Neutrophil (primary cell): Measurements from ENCODE around the gene MAN2B2.

Experiments used
- H3K27ac ChIP-seq: fragments of 200-600 bp; sonication (generic); 2 replicates; pipeline ENCODE4 v1.5.1; 2016; ENCODE audit warnings: mild to moderate bottlenecking, moderate library complexity
- H3K27me3 ChIP-seq: fragments of 200-600 bp; sonication (generic); 2 replicates; pipeline ENCODE4 v1.6.0; 2016; ENCODE audit warnings: mild to moderate bottlenecking
- H3K36me3 ChIP-seq: fragments of 200-600 bp; sonication (generic); 2 replicates; pipeline ENCODE4 v1.5.1; 2017
- H3K4me1 ChIP-seq, 2 experiments: fragments of 200-600 bp in 1 of 2; sonication (generic) in 1 of 2; 1 replicate in 1 of 2; 2 replicates in 1 of 2; pipeline versions ENCODE4 v1.5.1 to v1.6.1; 2013 to 2016; ENCODE audit warnings: low read depth in 1 of 2, low read length in 1 of 2, mild to moderate bottlenecking in 1 of 2, moderate library complexity in 1 of 2; ENCODE audit not compliant: control insufficient read depth in 1 of 2, insufficient read depth in 1 of 2
- H3K4me3 ChIP-seq, 2 experiments: fragments of 200-600 bp in 1 of 2; sonication (generic) in 1 of 2; 1 replicate in 1 of 2; 2 replicates in 1 of 2; pipeline ENCODE4 v1.5.1; 2013 to 2016; ENCODE audit warnings: low read depth in 1 of 2, low read length in 1 of 2, mild to moderate bottlenecking in 1 of 2, moderate library complexity in 1 of 2
- H3K9me3 ChIP-seq: fragments of 200-600 bp; sonication (generic); 2 replicates; pipeline ENCODE4 v1.5.1; 2016
- CTCF ChIP-seq: fragments of 200-600 bp; sonication (generic); IDR thresholded peaks from 2 replicates; pipeline ENCODE4 v1.5.1; 2016; ENCODE audit warnings: antibody characterized with exemption

The MAN2B2 gene

GRCh38 chr4:6532658-6533057 is 42.3 kb upstream of the MAN2B2 start:
- no peak for TF ChIP-seq CTCF
- H3K9me3 ChIP-seq = no peaks in the 10 kb centered on the region
- H3K36me3 ChIP-seq = no peaks in the 10 kb centered on the region
- no peak overlapping the region for H3K27ac ChIP-seq
- H3K4me3 ChIP-seq = no peak overlapping the region
- peaks cover 8% of the 10 kb centered on the region for H3K27me3 ChIP-seq
- no peaks in the 10 kb centered on the region for H3K4me1 ChIP-seq

DNA sequence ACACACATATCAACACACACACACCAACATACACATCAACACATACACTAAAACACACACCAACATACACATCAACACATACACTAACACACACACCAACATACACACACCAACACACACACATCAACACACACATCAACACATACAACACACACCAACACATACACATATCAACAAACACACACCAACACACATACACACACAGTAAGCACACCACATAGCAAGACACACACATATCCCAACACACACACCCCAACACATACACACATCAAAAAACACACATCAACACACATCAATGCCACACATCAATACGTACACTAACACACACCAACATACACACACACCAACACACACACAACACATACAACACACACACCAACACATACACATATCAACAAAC is 40.9 kb upstream of the MAN2B2 start:
- no peaks in the 10 kb centered on the region for H3K36me3 ChIP-seq
- no peak overlapping the region for H3K27ac ChIP-seq
- no peaks in the 10 kb centered on the region for H3K9me3 ChIP-seq
- H3K4me1 ChIP-seq = no peaks in the 10 kb centered on the region
- TF ChIP-seq CTCF = no peak
- peaks cover 19% of the 10 kb centered on the region for H3K27me3 ChIP-seq
- H3K4me3 ChIP-seq = no peak overlapping the region

DNA sequence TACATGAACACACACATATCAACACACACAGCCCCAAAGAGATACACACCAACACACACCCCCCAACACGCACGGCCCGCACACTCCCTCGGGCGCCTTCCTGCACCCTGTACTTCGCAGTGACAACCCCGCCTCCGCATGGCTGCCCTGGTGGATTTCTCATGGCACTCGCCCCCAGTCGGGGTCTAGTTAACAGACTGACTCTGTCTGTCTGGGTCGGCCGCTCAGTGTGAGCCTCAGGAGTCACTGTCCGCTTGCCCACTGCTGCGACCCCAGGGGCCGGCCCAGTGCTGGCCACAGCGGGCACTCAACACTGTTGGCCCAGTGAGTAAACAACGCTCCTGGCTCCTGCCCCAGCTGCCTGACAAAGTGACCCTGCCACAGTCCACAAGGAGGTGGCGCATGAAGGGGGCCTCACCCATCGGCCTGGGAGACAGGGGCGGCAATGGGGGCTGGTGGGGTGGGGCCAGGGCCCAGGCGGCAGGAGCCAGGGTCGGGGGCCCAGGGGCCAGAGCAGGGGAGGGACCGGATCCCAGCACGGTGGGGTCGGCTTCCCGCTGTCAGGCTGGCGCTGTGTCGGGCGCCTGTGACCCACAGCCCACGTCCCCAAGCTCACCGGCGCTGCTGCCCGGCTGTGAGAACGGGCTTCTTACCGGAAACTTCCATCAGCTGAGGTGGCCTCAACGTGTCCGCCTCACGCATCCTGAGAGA is 40.2 kb upstream of the MAN2B2 start:
- Histone ChIP-seq H3K9me3 (no peaks in the 10 kb centered on the region), H3K27me3 (peaks cover 25% of the 10 kb centered on the region), H3K27ac (no peak overlapping the region), H3K36me3 (no peaks in the 10 kb centered on the region), H3K4me3 (no peak overlapping the region), H3K4me1 (no peaks in the 10 kb centered on the region)
- no peak for TF ChIP-seq CTCF

- Histone ChIP-seq H3K4me1 (no peaks in the 10 kb centered on the region), H3K4me3 (no peak overlapping the region), H3K9me3 (no peaks in the 10 kb centered on the region), H3K27me3 (peaks cover 25% of the 10 kb centered on the region), H3K27ac (no peak overlapping the region), H3K36me3 (no peaks in the 10 kb centered on the region)
- no peak for TF ChIP-seq CTCF
Measured at GRCh38 chr4:6535329-6535692, 39.7 kb upstream of the MAN2B2 start.

DNA sequence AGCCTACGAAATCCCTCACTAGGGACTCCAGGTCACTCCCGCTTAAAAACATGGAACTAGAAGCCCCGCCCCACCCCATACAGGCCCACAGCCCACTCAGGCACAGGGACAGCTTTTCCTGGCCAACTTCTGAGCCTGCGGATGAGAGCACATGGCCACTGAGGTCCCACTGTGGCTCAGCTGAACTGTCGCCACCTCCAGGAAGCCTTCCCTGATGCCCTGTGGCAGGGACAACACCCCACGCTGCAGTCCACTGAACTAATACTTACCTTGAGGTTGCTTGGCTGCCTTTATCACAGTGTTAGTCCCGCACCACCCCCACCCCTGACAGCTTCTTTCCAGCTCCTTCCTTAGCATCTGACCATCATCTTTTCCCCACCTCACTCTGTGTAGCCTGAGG is 39.3 kb upstream of the MAN2B2 start:
- H3K4me3 ChIP-seq = no peak overlapping the region
- H3K4me1 ChIP-seq = no peaks in the 10 kb centered on the region
- H3K27me3 ChIP-seq = peaks cover 25% of the 10 kb centered on the region
- no peaks in the 10 kb centered on the region for H3K9me3 ChIP-seq
- H3K36me3 ChIP-seq = no peaks in the 10 kb centered on the region
- TF ChIP-seq CTCF = no peak
- no peak overlapping the region for H3K27ac ChIP-seq
